ENCODE measurements around the gene KDM4C.

DNA sequence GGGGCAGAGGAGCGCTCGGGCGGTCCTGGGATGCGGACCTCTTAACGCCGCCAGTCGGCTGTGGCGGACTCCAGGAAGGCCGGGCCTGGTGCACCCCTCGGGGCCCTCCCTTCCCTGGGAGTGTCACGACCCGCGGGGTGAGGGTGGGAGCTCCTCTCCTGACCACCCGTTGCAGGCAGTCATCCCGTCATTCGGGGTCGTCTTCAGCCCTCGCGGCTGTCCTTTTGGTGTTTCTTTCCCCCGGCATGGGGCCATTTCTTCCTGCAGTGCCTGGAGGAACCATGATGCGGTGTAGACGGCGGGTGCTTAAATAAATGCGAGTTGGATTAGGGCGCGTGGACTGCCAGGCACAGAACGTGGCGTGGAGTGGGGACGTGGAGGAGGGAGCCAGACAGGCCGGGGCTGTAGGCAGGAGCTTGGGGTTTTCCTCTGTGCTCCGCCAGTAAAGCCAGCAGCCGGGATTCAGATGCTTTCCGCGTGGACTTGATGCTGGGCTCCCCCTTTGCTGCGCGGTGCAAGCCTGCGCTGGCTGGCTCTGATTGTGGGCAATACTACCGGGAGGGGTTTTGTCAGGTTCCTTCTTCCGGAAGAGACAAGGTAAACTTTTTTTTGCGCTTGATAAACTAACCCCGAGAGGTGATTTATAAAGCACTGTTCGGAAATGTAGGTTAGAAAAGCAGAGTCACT is 868 bp downstream of the KDM4C start:
- TF ChIP-seq EZH2 (IDR thresholded peaks at IDR 0.05) (peak; percentile 45), EZH2phosphoT487 (IDR thresholded peaks at IDR 0.05) (no peak)
- TF ChIP-seq, protein P1, sequence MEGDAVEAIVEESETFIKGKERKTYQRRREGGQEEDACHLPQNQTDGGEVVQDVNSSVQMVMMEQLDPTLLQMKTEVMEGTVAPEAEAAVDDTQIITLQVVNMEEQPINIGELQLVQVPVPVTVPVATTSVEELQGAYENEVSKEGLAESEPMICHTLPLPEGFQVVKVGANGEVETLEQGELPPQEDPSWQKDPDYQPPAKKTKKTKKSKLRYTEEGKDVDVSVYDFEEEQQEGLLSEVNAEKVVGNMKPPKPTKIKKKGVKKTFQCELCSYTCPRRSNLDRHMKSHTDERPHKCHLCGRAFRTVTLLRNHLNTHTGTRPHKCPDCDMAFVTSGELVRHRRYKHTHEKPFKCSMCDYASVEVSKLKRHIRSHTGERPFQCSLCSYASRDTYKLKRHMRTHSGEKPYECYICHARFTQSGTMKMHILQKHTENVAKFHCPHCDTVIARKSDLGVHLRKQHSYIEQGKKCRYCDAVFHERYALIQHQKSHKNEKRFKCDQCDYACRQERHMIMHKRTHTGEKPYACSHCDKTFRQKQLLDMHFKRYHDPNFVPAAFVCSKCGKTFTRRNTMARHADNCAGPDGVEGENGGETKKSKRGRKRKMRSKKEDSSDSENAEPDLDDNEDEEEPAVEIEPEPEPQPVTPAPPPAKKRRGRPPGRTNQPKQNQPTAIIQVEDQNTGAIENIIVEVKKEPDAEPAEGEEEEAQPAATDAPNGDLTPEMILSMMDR (IDR thresholded peaks at IDR 0.05), result no peak

All from neural progenitor cell (in vitro differentiated cells).